PC-9 (cell line): ENCODE results near the gene GNB1. TPM values are rescaled to one million over a fixed set of nuclear protein-coding genes. Genes with fewer than 3 reads are reported as not detected.
"Not testable (repeated sequence)": the region's sequence is repeated elsewhere in the genome, so short reads cannot be mapped to it uniquely, and the experiment has no call there.

Experiments used
- BruUV-seq: library from RNA; stranded (reverse); fragments of 400-500 nt; replicated peaks from 2 replicates; lab custom pipeline; 2021; lab: Mats Ljungman, UMichigan
- CTCF ChIA-PET: fragments of 300-600 bp; sonication (Branson Sonifier 250); formaldehyde crosslinking; loops from one replicate; lab custom pipeline; 2022; ENCODE audit warnings: antibody characterized with exemption; lab: Charles Lee
- POLR2A ChIA-PET: fragments of 300-600 bp; sonication (Branson Sonifier 250); formaldehyde crosslinking; loops from one replicate; lab custom pipeline; 2022; ENCODE audit warnings: antibody characterized with exemption; ENCODE audit not compliant: unreplicated experiment; lab: Charles Lee
- DNase-seq, 2 experiments: peaks; one replicate each; pipeline versions ENCODE4 v3.0.0 to v3.0.0-alpha.2; 2015 to 2022; ENCODE audit warnings: mixed read lengths in 1 of 2
- H2AFZ ChIP-seq: fragments of 200-600 bp; sonication (generic); 2 replicates; pipeline ENCODE4 v1.8.1; 2017; ENCODE audit warnings: antibody characterized with exemption
- H3F3A ChIP-seq: fragments of 200-600 bp; sonication (generic); 2 replicates; pipeline ENCODE4 v1.8.1; 2017; ENCODE audit warnings: antibody characterized with exemption, mild to moderate bottlenecking, low read depth; ENCODE audit not compliant: insufficient read depth
- H3K27ac ChIP-seq: fragments of 200-600 bp; sonication (generic); 2 replicates; pipeline ENCODE4 v1.6.1; 2016; ENCODE audit warnings: mixed run types
- H3K27me3 ChIP-seq: fragments of 200-600 bp; sonication (generic); 2 replicates; pipeline ENCODE4 v1.6.1; 2016; ENCODE audit warnings: low read depth, mixed run types; ENCODE audit not compliant: insufficient read depth
- H3K36me3 ChIP-seq: fragments of 200-600 bp; sonication (generic); 2 replicates; pipeline ENCODE4 v1.6.1; 2016; ENCODE audit warnings: low read depth, mixed run types
- H3K4me1 ChIP-seq: fragments of 200-600 bp; sonication (generic); replicated peaks from 2 replicates; pipeline ENCODE4 v1.6.1; 2016; ENCODE audit warnings: mixed run types; ENCODE audit not compliant: insufficient read depth
- H3K4me2 ChIP-seq: fragments of 200-600 bp; sonication (generic); 2 replicates; pipeline ENCODE4 v1.6.1; 2017; ENCODE audit warnings: mixed run types
- H3K4me3 ChIP-seq: fragments of 200-600 bp; sonication (generic); 2 replicates; pipeline ENCODE4 v1.6.1; 2016; ENCODE audit warnings: mixed run types
- H3K79me2 ChIP-seq: fragments of 200-600 bp; sonication (generic); 2 replicates; pipeline ENCODE4 v1.6.1; 2017; ENCODE audit warnings: low read depth, mixed run types
- H3K9me2 ChIP-seq: fragments of 200-600 bp; sonication (generic); 2 replicates; pipeline ENCODE4 v1.8.1; 2017; ENCODE audit warnings: mild to moderate bottlenecking; ENCODE audit not compliant: insufficient read depth
- H3K9me3 ChIP-seq: fragments of 200-600 bp; sonication (generic); 2 replicates; pipeline ENCODE4 v1.8.1; 2016; ENCODE audit warnings: low read depth; ENCODE audit not compliant: insufficient read depth
- H4K20me1 ChIP-seq: fragments of 200-600 bp; sonication (generic); 2 replicates; pipeline ENCODE4 v1.8.1; 2017; ENCODE audit not compliant: insufficient read depth
- CTCF ChIP-seq: fragments of 200-600 bp; sonication (generic); conservative IDR thresholded peaks from 2 replicates; pipeline ENCODE4 v1.6.1; 2017; ENCODE audit warnings: mixed run types, antibody characterized with exemption, mild to moderate bottlenecking, moderate library complexity
- EZH2 ChIP-seq: fragments of 200-600 bp; sonication (generic); IDR thresholded peaks from 2 replicates; pipeline ENCODE4 v1.8.0; 2017; ENCODE audit warnings: antibody characterized with exemption, low read depth
- intact Hi-C: fragments of 100-400 bp; cut with micrococcal nuclease; formaldehyde crosslinking; loops from one replicate; pipeline ENCODE4 v1.10.0; 2022; ENCODE audit not compliant: unreplicated experiment
- total RNA-seq: library from RNA; stranded (reverse); gene quantifications from 2 replicates; pipeline ENCODE4 v1.2.3, GENCODE V29; 2021

The GNB1 gene
- total RNA-seq, 1 experiment from 2014 or later, result 286 TPM

- Histone ChIP-seq H3K9me2 (no peaks in the 10 kb centered on the region), H3K27me3 (no peaks in the 10 kb centered on the region), H3K36me3 (0 out of 2 replicates have a peak, but pooled peaks cover 2% of the 10 kb centered on the region), H2AFZ (no peak overlapping the region), H3F3A (peaks cover 27% of the 10 kb centered on the region), H3K4me3 (no peak overlapping the region), H3K9me3 (no peaks in the 10 kb centered on the region), H3K4me1 (peaks cover 17% of the 10 kb centered on the region; the same call in 1 of the 2 replicates), H3K27ac (peak overlapping the region; percentile 21; the same call in 1 of the 2 replicates), H3K4me2 (no peak overlapping the region), H3K79me2 (peaks cover 96% of the 10 kb centered on the region), H4K20me1 (peaks cover 87% of the 10 kb centered on the region)
- POLR2A ChIA-PET, result no interaction called here
- intact Hi-C loops, result no loop called here
- no peak for TF ChIP-seq EZH2
- no peak for TF ChIP-seq CTCF
- CTCF ChIA-PET, result interaction anchor here (0.7 kb wide), 1 partner anchor 46 kb away, joined by 6 read pairs; no protein-coding TSS in a partner anchor
- DNase-seq, result no peak
- no TSS peak for BruUV-seq
These were observed 27.9 kb downstream of the GNB1 start for GRCh38 chr1:1862905-1863547.

GRCh38 chr1:1861761-1862310, 29.1 kb downstream of the GNB1 start:
- DNase-seq, BruUV-seq, H3K9me3 ChIP-seq, intact Hi-C loops, H3K4me3 ChIP-seq, H3K36me3 ChIP-seq, H3K27me3 ChIP-seq, POLR2A ChIA-PET, H2AFZ ChIP-seq, H3K27ac ChIP-seq, H3K4me2 ChIP-seq, H3K9me2 ChIP-seq: not testable (repeated sequence)
- H4K20me1 ChIP-seq, result peaks cover 86% of the 10 kb centered on the region
- CTCF ChIA-PET, result interaction anchor here (0.6 kb wide), 1 partner anchor 915 kb away, joined by 5 read pairs; no protein-coding TSS in a partner anchor
- H3K79me2 ChIP-seq, result peaks cover 96% of the 10 kb centered on the region
- H3F3A ChIP-seq, result peaks cover 28% of the 10 kb centered on the region
- peaks cover 17% of the 10 kb centered on the region; the same call in 1 of the 2 replicates for H3K4me1 ChIP-seq

- no peak for DNase-seq
- H2AFZ ChIP-seq, result no peak overlapping the region
- H3K79me2 ChIP-seq, result peaks cover 96% of the 10 kb centered on the region
- no peaks in the 10 kb centered on the region for H3K9me2 ChIP-seq
- intact Hi-C loops, result no loop called here
- H3K36me3 ChIP-seq, result 0 out of 2 replicates have a peak, but pooled peaks cover 2% of the 10 kb centered on the region
- BruUV-seq, result no TSS peak
- H3K9me3 ChIP-seq, result no peaks in the 10 kb centered on the region
- ChIA-PET CTCF (interaction anchor here (0.6 kb wide), 1 partner anchor 915 kb away, joined by 5 read pairs; no protein-coding TSS in a partner anchor), POLR2A (no interaction called here)
- H3F3A ChIP-seq, result peaks cover 32% of the 10 kb centered on the region
- no peaks in the 10 kb centered on the region for H3K27me3 ChIP-seq
- peaks cover 17% of the 10 kb centered on the region; the same call in 1 of the 2 replicates for H3K4me1 ChIP-seq
- no peak overlapping the region for H3K4me2 ChIP-seq
- peaks cover 86% of the 10 kb centered on the region for H4K20me1 ChIP-seq
- H3K4me3 ChIP-seq, result no peak overlapping the region
- TF ChIP-seq CTCF (no peak), EZH2 (no peak)
- no peak overlapping the region for H3K27ac ChIP-seq
These were observed 29.6 kb downstream of the GNB1 start for GRCh38 chr1:1861339-1861730.

GRCh38 chr1:1859970-1860697, 30.8 kb downstream of the GNB1 start:
- H3K9me3 ChIP-seq, H3K9me2 ChIP-seq, H3K27me3 ChIP-seq, BruUV-seq, H2AFZ ChIP-seq, H3K4me2 ChIP-seq, H3K36me3 ChIP-seq, POLR2A ChIA-PET, DNase-seq, H3K4me3 ChIP-seq: not testable (repeated sequence)
- Histone ChIP-seq H3K79me2 (peaks cover 96% of the 10 kb centered on the region), H3K4me1 (peaks cover 17% of the 10 kb centered on the region; the same call in 1 of the 2 replicates), H3K27ac (0 out of 2 replicates have a peak overlapping the region, but pooled peaks have one; percentile 0), H3F3A (peaks cover 28% of the 10 kb centered on the region), H4K20me1 (peaks cover 92% of the 10 kb centered on the region)
- CTCF ChIA-PET, result interaction anchor here (0.7 kb wide), 1 partner anchor 29 kb away, joined by 9 read pairs; no protein-coding TSS in a partner anchor
- intact Hi-C loops, result loop anchor here (2.0 kb wide), 1 partner anchor 31 kb away; the partner anchor contains the start of gene GNB1
